Mesenchymal stem cell (in vitro differentiated cells and primary cell): Measurements from ENCODE around the gene JAKMIP2.

Source experiments
- DNase-seq: peaks from one replicate; pipeline ENCODE4 v3.0.0-alpha.2; 2013
- H2AFZ ChIP-seq: one replicate; pipeline ENCODE4 v1.6.1; 2013; ENCODE audit warnings: low read depth, mild to moderate bottlenecking, control low read depth, inconsistent platforms, low read length, moderate library complexity
- H2AK5ac ChIP-seq: 2 replicates; pipeline ENCODE4 v1.6.1; 2013; ENCODE audit warnings: low read length, moderate library complexity, mild to moderate bottlenecking, inconsistent platforms; ENCODE audit not compliant: severe bottlenecking
- H2BK120ac ChIP-seq: one replicate; pipeline ENCODE4 v1.6.1; 2013; ENCODE audit warnings: low read depth, mild to moderate bottlenecking, inconsistent platforms, low read length, moderate library complexity
- H2BK12ac ChIP-seq, 2 experiments: one replicate each; pipeline ENCODE4 v1.6.1; 2013; ENCODE audit warnings: inconsistent platforms in 2 of 2, low read length in 2 of 2, mild to moderate bottlenecking in 2 of 2, moderate library complexity in 2 of 2, control low read depth in 1 of 2
- H2BK15ac ChIP-seq: one replicate; pipeline ENCODE4 v1.6.1; 2013; ENCODE audit warnings: mild to moderate bottlenecking, low read depth, inconsistent platforms; ENCODE audit not compliant: poor library complexity, severe bottlenecking
- H2BK5ac ChIP-seq: 2 replicates; pipeline ENCODE4 v1.6.1; 2013; ENCODE audit warnings: low read depth, mild to moderate bottlenecking, low read length, control low read depth, inconsistent platforms; ENCODE audit not compliant: poor library complexity, severe bottlenecking
- H3K14ac ChIP-seq, 2 experiments: one replicate each; pipeline ENCODE4 v1.6.1; 2013; ENCODE audit warnings: inconsistent platforms in 2 of 2, low read length in 2 of 2, control low read depth in 1 of 2, mild to moderate bottlenecking in 1 of 2, moderate library complexity in 1 of 2
- H3K18ac ChIP-seq, 2 experiments: one replicate each; pipeline ENCODE4 v1.6.1; 2013; ENCODE audit warnings: inconsistent platforms in 2 of 2, low read length in 2 of 2, control low read depth in 1 of 2, low read depth in 1 of 2, mild to moderate bottlenecking in 1 of 2
- H3K23ac ChIP-seq, 2 experiments: one replicate each; pipeline ENCODE4 v1.6.1; 2013; ENCODE audit warnings: inconsistent platforms in 2 of 2, low read length in 2 of 2, mild to moderate bottlenecking in 2 of 2, moderate library complexity in 2 of 2, control low read depth in 1 of 2
- H3K27ac ChIP-seq: 2 replicates; pipeline ENCODE4 v1.5.1; 2013; ENCODE audit warnings: mild to moderate bottlenecking, moderate library complexity, low read length, control low read depth, inconsistent platforms; ENCODE audit not compliant: poor library complexity, severe bottlenecking
- H3K27me3 ChIP-seq, 2 experiments: 2 replicates each; pipeline versions ENCODE4 v1.6.1 to v1.7.0; 2013; ENCODE audit warnings: low read length in 2 of 2, mild to moderate bottlenecking in 2 of 2, moderate library complexity in 2 of 2, control low read depth in 1 of 2, inconsistent platforms in 1 of 2; ENCODE audit not compliant: control insufficient read depth in 1 of 2, insufficient read depth in 1 of 2
- H3K36me3 ChIP-seq, 2 experiments: 2 replicates each; pipeline versions ENCODE4 v1.6.1 to v1.7.0; 2013; ENCODE audit warnings: low read length in 2 of 2, control low read depth in 1 of 2, inconsistent platforms in 1 of 2, low read depth in 1 of 2, mild to moderate bottlenecking in 1 of 2; ENCODE audit not compliant: insufficient read depth in 2 of 2, control insufficient read depth in 1 of 2
- H3K4ac ChIP-seq, 2 experiments: one replicate each; pipeline ENCODE4 v1.6.1; 2013; ENCODE audit warnings: inconsistent platforms in 2 of 2, low read length in 2 of 2, mild to moderate bottlenecking in 2 of 2, moderate library complexity in 2 of 2, control low read depth in 1 of 2, low read depth in 1 of 2
- H3K4me1 ChIP-seq: 2 replicates; pipeline ENCODE4 v1.6.1; 2013; ENCODE audit warnings: low read depth, low read length, control low read depth; ENCODE audit not compliant: control insufficient read depth, insufficient read depth
- H3K4me2 ChIP-seq: 2 replicates; pipeline ENCODE4 v1.6.1; 2013; ENCODE audit warnings: low read length, mild to moderate bottlenecking, inconsistent platforms; ENCODE audit not compliant: poor library complexity, severe bottlenecking
- H3K4me3 ChIP-seq, 2 experiments: 2 replicates each; pipeline versions ENCODE4 v1.5.1 to v1.7.0; 2013; ENCODE audit warnings: low read length in 2 of 2, mild to moderate bottlenecking in 2 of 2, control low read depth in 1 of 2, low read depth in 1 of 2; ENCODE audit not compliant: insufficient read depth in 1 of 2
- H3K79me1 ChIP-seq: replicated peaks from 2 replicates; pipeline ENCODE4 v1.6.1; 2013; ENCODE audit warnings: mild to moderate bottlenecking, control low read depth, low read length, inconsistent platforms; ENCODE audit not compliant: poor library complexity, severe bottlenecking
- H3K9ac ChIP-seq: 2 replicates; pipeline ENCODE4 v1.7.0; 2013; ENCODE audit warnings: mild to moderate bottlenecking, low read length, moderate library complexity
- H3K9me3 ChIP-seq: 2 replicates; pipeline ENCODE4 v1.7.0; 2013; ENCODE audit warnings: mild to moderate bottlenecking, low read length; ENCODE audit not compliant: control insufficient read depth
- H4K8ac ChIP-seq: one replicate; pipeline ENCODE4 v1.6.1; 2013; ENCODE audit warnings: inconsistent platforms, mild to moderate bottlenecking, low read length, moderate library complexity
- H4K91ac ChIP-seq: one replicate; pipeline ENCODE4 v1.6.1; 2013; ENCODE audit warnings: mild to moderate bottlenecking, low read length, inconsistent platforms
- WGBS: methylation state at CpG from one replicate; pipeline ENCODE4 v1.1.7; 2013; ENCODE audit warnings: mixed read lengths; 5-methylcytosine and 5-hydroxymethylcytosine counted together

Gene JAKMIP2

DNA sequence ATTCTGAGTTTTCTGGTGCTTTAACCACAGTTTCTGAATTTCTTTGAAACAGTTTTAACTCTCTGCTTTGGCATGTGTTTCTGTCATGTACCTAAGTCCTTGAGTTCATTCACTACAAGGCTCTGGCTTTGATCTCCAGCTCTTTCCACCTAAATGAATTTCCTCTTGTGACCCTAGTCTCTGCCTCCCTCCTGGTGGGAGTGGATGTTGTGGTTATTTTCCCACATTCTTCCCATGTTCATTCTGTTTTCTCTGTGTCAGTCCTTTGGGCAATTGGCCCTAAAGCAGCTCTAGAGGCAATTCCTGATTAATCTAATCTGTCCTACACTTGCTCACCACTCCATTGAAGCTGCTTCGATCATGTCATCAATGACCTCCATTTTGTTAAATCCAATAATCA lies 244.3 kb downstream of the JAKMIP2 start:
- Histone ChIP-seq H4K91ac (no peak overlapping the region), H3K36me3 (no peaks in the 10 kb centered on the region), H3K14ac (no peak overlapping the region), H3K18ac (peak overlapping the region in 1 of 2 experiments; percentile 52), H3K9ac (no peak overlapping the region), H2BK120ac (no peak overlapping the region), H4K8ac (no peak overlapping the region), H3K4ac (no peak overlapping the region), H3K79me1 (no peaks in the 10 kb centered on the region), H3K23ac (no peak overlapping the region), H2AFZ (no peak overlapping the region), H3K4me3 (no peak overlapping the region), H3K9me3 (no peaks in the 10 kb centered on the region), H3K27ac (peak overlapping the region; percentile 41), H2BK15ac (no peak overlapping the region), H2BK5ac (peak overlapping the region; percentile 14), H3K4me2 (no peak overlapping the region), H3K4me1 (peaks cover 4% of the 10 kb centered on the region), H3K27me3 (no peaks in the 10 kb centered on the region), H2AK5ac (no peak overlapping the region), H2BK12ac (peak overlapping the region in 1 of 2 experiments; percentile 94)
- no peak for DNase-seq
- WGBS: 100% methylated on average over 1 of the region's 1 CpG
